Thymus (tissue), 11 donors: Measurements from ENCODE around the gene KRTAP22-2. TPM values are rescaled to one million over a fixed set of nuclear protein-coding genes. Genes with fewer than 3 reads are reported as not detected.

Experiments
- DNase-seq, 9 donors: peaks; one replicate each; pipeline ENCODE4 v3.0.0-alpha.2; 2013; ENCODE audit warnings: low spot score in 9 of 9, low read depth in 6 of 9, missing footprints in 1 of 9
- H3K27ac ChIP-seq, 2 donors: one replicate each; pipeline ENCODE4 v1.5.1; 2013; ENCODE audit warnings: control low read depth in 1 of 2, low read depth in 1 of 2, low read length in 1 of 2, mild to moderate bottlenecking in 1 of 2, moderate library complexity in 1 of 2
- H3K27me3 ChIP-seq, 2 donors: one replicate each; pipeline ENCODE4 v1.5.1; 2013; ENCODE audit warnings: low read length in 1 of 2; ENCODE audit not compliant: control insufficient read depth in 2 of 2, insufficient read depth in 1 of 2
- H3K36me3 ChIP-seq, 2 donors: one replicate each; pipeline ENCODE4 v1.5.1; 2013; ENCODE audit warnings: low read length in 1 of 2, mild to moderate bottlenecking in 1 of 2, moderate library complexity in 1 of 2; ENCODE audit not compliant: control insufficient read depth in 2 of 2, insufficient read depth in 2 of 2
- H3K4me1 ChIP-seq, 2 donors: one replicate each; pipeline ENCODE4 v1.5.1; 2013; ENCODE audit warnings: low read length in 2 of 2; ENCODE audit not compliant: control insufficient read depth in 2 of 2, insufficient read depth in 2 of 2
- H3K4me3 ChIP-seq, 2 donors: one replicate each; pipeline ENCODE4 v1.5.1; 2013; ENCODE audit warnings: low read length in 2 of 2, control low read depth in 1 of 2, mild to moderate bottlenecking in 1 of 2
- H3K9me3 ChIP-seq, 2 donors: one replicate each; pipeline ENCODE4 v1.5.1; 2013; ENCODE audit warnings: low read length in 1 of 2, mild to moderate bottlenecking in 1 of 2; ENCODE audit not compliant: control insufficient read depth in 2 of 2, insufficient read depth in 1 of 2
- WGBS: extraction: QIAGEN DNeasy Blood & Tissue Kit; methylation state at CpG from one replicate; pipeline ENCODE4 v1.1.7; 2013; 5-methylcytosine and 5-hydroxymethylcytosine counted together
- polyA plus RNA-seq: library from polyadenylated mRNA; stranded (reverse); fragments of 200-250 nt; gene quantifications from one replicate; pipeline ENCODE4 v1.2.3, GENCODE V29; 2013
- total RNA-seq: library from RNA; stranded (reverse); fragments of 120-200 nt; gene quantifications from one replicate; pipeline ENCODE4 v1.2.4, GENCODE V29; 2013
- donor health status: healthy.

Gene KRTAP22-2
- total and polyA plus RNA-seq, 2 donors = not detected

DNA sequence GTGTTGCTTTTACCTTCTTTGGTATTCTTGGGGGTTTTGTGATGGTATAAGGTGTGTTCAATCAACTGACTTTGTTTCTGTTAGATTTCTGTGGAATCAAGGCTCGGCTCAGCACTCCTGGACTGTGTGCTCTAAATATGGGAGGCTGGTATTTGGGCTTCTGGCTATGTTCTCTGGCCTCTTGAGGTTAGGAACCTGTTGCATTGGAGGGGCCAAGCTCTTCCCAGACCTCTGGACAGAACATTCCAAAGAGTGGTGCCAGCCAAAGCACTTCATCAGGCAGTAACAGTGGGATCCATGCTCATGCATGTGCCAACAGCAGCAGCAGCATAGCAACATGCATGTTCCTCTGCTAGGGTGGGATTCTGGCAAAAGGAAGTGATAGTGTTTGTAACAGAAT, 37.4 kb downstream of the KRTAP22-2 start:
- Histone ChIP-seq H3K36me3 (no peaks in the 10 kb centered on the region), H3K27ac (no peak overlapping the region), H3K4me3 (no peak overlapping the region), H3K9me3 (no peaks in the 10 kb centered on the region), H3K4me1 (no peaks in the 10 kb centered on the region), H3K27me3 (no peaks in the 10 kb centered on the region)
- WGBS = 71% methylated on average over 1 of the region's 1 CpG
- no peak for DNase-seq

GRCh38 chr21:30541764-30542163, 48.4 kb downstream of the KRTAP22-2 start, which contains the start of gene KRTAP19-6:
TSS of gene KRTAP19-6 (minus strand) at chr21:30541864. CDS start at chr21:30541833, 31 bp downstream.
- H3K9me3 ChIP-seq = no peaks in the 10 kb centered on the region
- H3K36me3 ChIP-seq = no peaks in the 10 kb centered on the region
- H3K27ac ChIP-seq = no peak within 1 kb of the TSS
- H3K27me3 ChIP-seq = no peaks in the 10 kb centered on the region
- H3K4me3 ChIP-seq = no peak within 1 kb of the TSS
- no peak for DNase-seq
- no peaks in the 10 kb centered on the region for H3K4me1 ChIP-seq
- 96% methylated on average over 1 of the region's 1 CpG for WGBS

Other genes starting within 250 kb of the KRTAP22-2 start
- not detected for gene KRTAP23-1, start 241.8 kb downstream of the KRTAP22-2 start, total RNA-seq
- gene KRTAP23-1, start 241.8 kb downstream of the KRTAP22-2 start, polyA plus RNA-seq = not detected
- gene KRTAP13-2, start 218.1 kb downstream of the KRTAP22-2 start, total RNA-seq = not detected
- gene KRTAP13-2, start 218.1 kb downstream of the KRTAP22-2 start, polyA plus RNA-seq = 0.80 TPM
- gene KRTAP13-1, start 194.4 kb downstream of the KRTAP22-2 start, total RNA-seq = not detected
- 0.16 TPM for gene KRTAP13-1, start 194.4 kb downstream of the KRTAP22-2 start, polyA plus RNA-seq
- not detected for gene KRTAP13-3, start 164.5 kb downstream of the KRTAP22-2 start, total RNA-seq
- gene KRTAP13-3, start 164.5 kb downstream of the KRTAP22-2 start, polyA plus RNA-seq = not detected
- gene KRTAP13-4, start 160.2 kb downstream of the KRTAP22-2 start, total RNA-seq = 0.05 TPM
- gene KRTAP13-4, start 160.2 kb downstream of the KRTAP22-2 start, polyA plus RNA-seq = 0.34 TPM
- gene KRTAP15-1, start 150.1 kb downstream of the KRTAP22-2 start, total RNA-seq = not detected
- not detected for gene KRTAP15-1, start 150.1 kb downstream of the KRTAP22-2 start, polyA plus RNA-seq
- gene KRTAP19-1, start 110.0 kb downstream of the KRTAP22-2 start, total RNA-seq = not detected
- 0.14 TPM for gene KRTAP19-1, start 110.0 kb downstream of the KRTAP22-2 start, polyA plus RNA-seq
- gene KRTAP19-2, start 103.0 kb downstream of the KRTAP22-2 start, total RNA-seq = not detected
- not detected for gene KRTAP19-2, start 103.0 kb downstream of the KRTAP22-2 start, polyA plus RNA-seq
- gene KRTAP19-3, start 98.4 kb downstream of the KRTAP22-2 start, total RNA-seq = not detected
- gene KRTAP19-3, start 98.4 kb downstream of the KRTAP22-2 start, polyA plus RNA-seq = 2.4 TPM
- gene KRTAP19-4, start 93.2 kb downstream of the KRTAP22-2 start, total RNA-seq = not detected
- gene KRTAP19-4, start 93.2 kb downstream of the KRTAP22-2 start, polyA plus RNA-seq = not detected
- gene KRTAP19-5, start 88.3 kb downstream of the KRTAP22-2 start, total RNA-seq = 0.19 TPM
- 0.91 TPM for gene KRTAP19-5, start 88.3 kb downstream of the KRTAP22-2 start, polyA plus RNA-seq
- gene KRTAP19-6, start 48.5 kb downstream of the KRTAP22-2 start, total RNA-seq = not detected
- gene KRTAP19-6, start 48.5 kb downstream of the KRTAP22-2 start, polyA plus RNA-seq = not detected
- gene KRTAP19-7, start 29.1 kb downstream of the KRTAP22-2 start, total RNA-seq = not detected
- not detected for gene KRTAP19-7, start 29.1 kb downstream of the KRTAP22-2 start, polyA plus RNA-seq
- gene KRTAP6-3, start 2.0 kb upstream of the KRTAP22-2 start, total RNA-seq = not detected
- not detected for gene KRTAP6-3, start 2.0 kb upstream of the KRTAP22-2 start, polyA plus RNA-seq
- not detected for gene KRTAP6-2, start 8.5 kb upstream of the KRTAP22-2 start, total RNA-seq
- not detected for gene KRTAP6-2, start 8.5 kb upstream of the KRTAP22-2 start, polyA plus RNA-seq
- gene KRTAP22-1, start 10.7 kb upstream of the KRTAP22-2 start, total RNA-seq = not detected
- gene KRTAP22-1, start 10.7 kb upstream of the KRTAP22-2 start, polyA plus RNA-seq = not detected
- gene KRTAP6-1, start 23.5 kb upstream of the KRTAP22-2 start, total RNA-seq = not detected
- gene KRTAP6-1, start 23.5 kb upstream of the KRTAP22-2 start, polyA plus RNA-seq = not detected
- not detected for gene KRTAP20-1, start 26.0 kb upstream of the KRTAP22-2 start, total RNA-seq
- gene KRTAP20-1, start 26.0 kb upstream of the KRTAP22-2 start, polyA plus RNA-seq = not detected
- gene KRTAP20-4, start 30.2 kb upstream of the KRTAP22-2 start, total RNA-seq = not detected
- gene KRTAP20-4, start 30.2 kb upstream of the KRTAP22-2 start, polyA plus RNA-seq = not detected
- not detected for gene KRTAP20-2, start 44.8 kb upstream of the KRTAP22-2 start, total RNA-seq
- not detected for gene KRTAP20-2, start 44.8 kb upstream of the KRTAP22-2 start, polyA plus RNA-seq
- gene KRTAP20-3, start 52.5 kb upstream of the KRTAP22-2 start, total RNA-seq = not detected
- gene KRTAP20-3, start 52.5 kb upstream of the KRTAP22-2 start, polyA plus RNA-seq = not detected
- gene KRTAP21-3, start 128.4 kb upstream of the KRTAP22-2 start, total RNA-seq = not detected
- not detected for gene KRTAP21-3, start 128.4 kb upstream of the KRTAP22-2 start, polyA plus RNA-seq
- gene KRTAP21-2, start 156.9 kb upstream of the KRTAP22-2 start, total RNA-seq = not detected
- not detected for gene KRTAP21-2, start 156.9 kb upstream of the KRTAP22-2 start, polyA plus RNA-seq
- not detected for gene KRTAP21-1, start 165.0 kb upstream of the KRTAP22-2 start, total RNA-seq
- gene KRTAP21-1, start 165.0 kb upstream of the KRTAP22-2 start, polyA plus RNA-seq = not detected
- gene KRTAP8-1, start 222.9 kb upstream of the KRTAP22-2 start, total RNA-seq = not detected
- 0.16 TPM for gene KRTAP8-1, start 222.9 kb upstream of the KRTAP22-2 start, polyA plus RNA-seq
- not detected for gene KRTAP7-1, start 239.4 kb upstream of the KRTAP22-2 start, total RNA-seq
- 0.23 TPM for gene KRTAP7-1, start 239.4 kb upstream of the KRTAP22-2 start, polyA plus RNA-seq